Measurements from ENCODE around the gene ABCA8. TPM values are rescaled to one million over a fixed set of nuclear protein-coding genes. Genes with fewer than 3 reads are reported as not detected.

Gene ABCA8
- total RNA-seq, 1 donor from 2014 or later: under 0.01 TPM

DNA sequence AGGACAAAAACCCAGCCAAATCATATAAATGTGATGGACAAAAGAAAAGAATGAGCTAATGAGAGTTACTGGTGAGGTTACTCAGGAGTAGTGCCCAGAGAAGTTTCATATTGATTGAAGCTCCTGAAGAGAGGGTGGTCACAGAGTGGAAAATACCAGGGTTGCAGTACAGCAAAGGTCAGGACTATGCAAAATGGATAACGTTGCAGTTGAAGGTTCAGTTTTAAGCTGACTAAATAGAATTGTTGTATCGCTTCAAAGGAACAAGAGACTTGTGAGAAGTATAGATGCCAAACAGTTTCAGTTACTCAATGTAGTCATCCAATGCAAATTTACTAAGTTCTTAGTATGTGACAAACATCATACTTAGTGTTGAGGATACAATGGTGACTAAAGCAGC lies 47.1 kb downstream of the ABCA8 start:
- Histone ChIP-seq H3K36me3 (ENCODE audit: control insufficient read depth, insufficient read depth, low read length) (no peaks in the 10 kb centered on the region), H3K4me3 (ENCODE audit: low read depth, low read length) (no peak overlapping the region), H3K27me3 (ENCODE audit: control insufficient read depth, insufficient read depth, low read length) (no peaks in the 10 kb centered on the region)
- peak; percentile 29 for DNase-seq (ENCODE audit: low read depth)
- TF ChIP-seq, protein P1, sequence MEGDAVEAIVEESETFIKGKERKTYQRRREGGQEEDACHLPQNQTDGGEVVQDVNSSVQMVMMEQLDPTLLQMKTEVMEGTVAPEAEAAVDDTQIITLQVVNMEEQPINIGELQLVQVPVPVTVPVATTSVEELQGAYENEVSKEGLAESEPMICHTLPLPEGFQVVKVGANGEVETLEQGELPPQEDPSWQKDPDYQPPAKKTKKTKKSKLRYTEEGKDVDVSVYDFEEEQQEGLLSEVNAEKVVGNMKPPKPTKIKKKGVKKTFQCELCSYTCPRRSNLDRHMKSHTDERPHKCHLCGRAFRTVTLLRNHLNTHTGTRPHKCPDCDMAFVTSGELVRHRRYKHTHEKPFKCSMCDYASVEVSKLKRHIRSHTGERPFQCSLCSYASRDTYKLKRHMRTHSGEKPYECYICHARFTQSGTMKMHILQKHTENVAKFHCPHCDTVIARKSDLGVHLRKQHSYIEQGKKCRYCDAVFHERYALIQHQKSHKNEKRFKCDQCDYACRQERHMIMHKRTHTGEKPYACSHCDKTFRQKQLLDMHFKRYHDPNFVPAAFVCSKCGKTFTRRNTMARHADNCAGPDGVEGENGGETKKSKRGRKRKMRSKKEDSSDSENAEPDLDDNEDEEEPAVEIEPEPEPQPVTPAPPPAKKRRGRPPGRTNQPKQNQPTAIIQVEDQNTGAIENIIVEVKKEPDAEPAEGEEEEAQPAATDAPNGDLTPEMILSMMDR (IDR thresholded peaks at IDR 0.05; ENCODE audit: insufficient read depth, low read length, severe bottlenecking): no peak
- FAIRE-seq: no peak

- TF ChIP-seq, protein P1 (IDR thresholded peaks at IDR 0.05; ENCODE audit: insufficient read depth, low read length, severe bottlenecking): peak; percentile 32
- no peak overlapping the region for H3K4me3 ChIP-seq (ENCODE audit: low read depth, low read length)
- FAIRE-seq (no peak), DNase-seq (ENCODE audit: low read depth) (peak; percentile 24)
- no peaks in the 10 kb centered on the region for H3K27me3 ChIP-seq (ENCODE audit: control insufficient read depth, insufficient read depth, low read length)
- H3K36me3 ChIP-seq (ENCODE audit: control insufficient read depth, insufficient read depth, low read length): no peaks in the 10 kb centered on the region
These were observed 48.6 kb downstream of the ABCA8 start for GRCh38 chr17:68906638-68907037.

DNA sequence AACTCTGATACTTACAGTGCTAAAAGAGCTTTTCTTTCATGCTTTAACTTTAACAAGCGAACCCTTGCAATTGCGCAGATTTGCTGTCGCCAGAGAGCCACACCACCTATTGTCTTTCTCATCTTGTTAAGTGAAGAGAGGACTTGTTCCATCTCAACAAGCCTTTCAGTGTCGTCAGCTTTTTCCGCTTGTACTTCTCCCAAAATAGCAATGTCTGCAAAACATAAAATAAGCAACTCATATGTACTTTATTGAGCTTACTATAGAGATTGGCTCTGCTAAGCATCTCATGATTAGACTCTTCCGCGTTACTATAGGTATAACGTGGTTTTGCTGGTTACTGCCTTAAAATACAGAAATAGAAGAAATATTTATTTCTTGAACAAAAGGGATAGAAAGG lies 51.9 kb downstream of the ABCA8 start:
- DNase-seq (ENCODE audit: low read depth): no peak
- Histone ChIP-seq H3K4me3 (ENCODE audit: low read depth, low read length) (no peak overlapping the region), H3K36me3 (ENCODE audit: control insufficient read depth, insufficient read depth, low read length) (no peaks in the 10 kb centered on the region), H3K27me3 (ENCODE audit: control insufficient read depth, insufficient read depth, low read length) (no peaks in the 10 kb centered on the region)
- FAIRE-seq: no peak
- TF ChIP-seq, protein P1 (IDR thresholded peaks at IDR 0.05; ENCODE audit: insufficient read depth, low read length, severe bottlenecking): no peak

DNA sequence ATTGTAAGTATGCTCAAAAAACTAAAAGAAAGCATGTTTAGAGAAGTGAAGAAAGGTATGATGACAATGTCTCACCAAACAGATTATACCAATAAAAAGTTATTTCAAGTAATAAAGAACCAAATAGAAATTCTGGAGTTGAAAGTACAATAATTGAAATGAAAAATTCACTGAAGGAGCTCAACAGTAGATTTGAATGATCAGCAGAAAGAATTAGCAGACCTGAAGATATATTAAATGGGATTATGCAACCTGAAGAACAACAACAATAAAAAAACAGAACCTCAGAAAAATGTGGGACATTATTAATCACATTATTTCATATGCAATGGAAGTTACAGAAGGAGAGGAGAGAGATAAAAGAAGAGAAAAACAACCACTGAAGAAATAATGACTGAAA lies 57.6 kb downstream of the ABCA8 start:
- DNase-seq (ENCODE audit: low read depth) (no peak), FAIRE-seq (no peak)
- no peaks in the 10 kb centered on the region for H3K36me3 ChIP-seq (ENCODE audit: control insufficient read depth, insufficient read depth, low read length)
- no peak overlapping the region for H3K4me3 ChIP-seq (ENCODE audit: low read depth, low read length)
- TF ChIP-seq, protein P1 (IDR thresholded peaks at IDR 0.05; ENCODE audit: insufficient read depth, low read length, severe bottlenecking): no peak
- H3K27me3 ChIP-seq (ENCODE audit: control insufficient read depth, insufficient read depth, low read length): no peaks in the 10 kb centered on the region

DNA sequence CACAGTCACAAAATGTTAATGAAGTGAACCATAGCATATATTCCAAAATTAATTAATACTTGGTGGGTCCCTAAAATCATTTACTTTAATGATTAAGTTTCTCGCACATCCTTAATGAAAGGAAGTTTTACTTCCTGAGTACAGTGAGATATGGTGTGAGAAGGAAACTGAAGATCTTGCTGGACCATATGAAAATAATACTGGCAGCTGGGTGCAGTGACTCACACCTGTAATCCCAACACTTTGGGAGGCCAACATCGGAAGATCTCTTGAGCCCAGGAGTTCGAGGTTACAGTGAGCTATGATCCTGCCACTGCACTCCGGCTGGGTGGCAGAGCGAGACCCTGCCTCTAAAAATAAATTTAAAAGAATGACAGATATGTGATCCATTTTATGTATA lies 62.5 kb downstream of the ABCA8 start:
- FAIRE-seq: no peak
- no peak for DNase-seq (ENCODE audit: low read depth)
- TF ChIP-seq, protein P1 (IDR thresholded peaks at IDR 0.05; ENCODE audit: insufficient read depth, low read length, severe bottlenecking): no peak

GRCh38 chr17:68892193-68892592 lies 63.0 kb downstream of the ABCA8 start:
- H3K4me3 ChIP-seq (ENCODE audit: low read depth, low read length): no peak overlapping the region
- TF ChIP-seq, protein P1 (IDR thresholded peaks at IDR 0.05; ENCODE audit: insufficient read depth, low read length, severe bottlenecking): no peak
- H3K36me3 ChIP-seq (ENCODE audit: control insufficient read depth, insufficient read depth, low read length): no peaks in the 10 kb centered on the region
- FAIRE-seq (no peak), DNase-seq (ENCODE audit: low read depth) (no peak)
- H3K27me3 ChIP-seq (ENCODE audit: control insufficient read depth, insufficient read depth, low read length): no peaks in the 10 kb centered on the region

More for the DNA sequence above, 62.5 kb downstream of the ABCA8 start:
- no peak overlapping the region for H3K4me3 ChIP-seq (ENCODE audit: low read depth, low read length)
- H3K36me3 ChIP-seq (ENCODE audit: control insufficient read depth, insufficient read depth, low read length): no peaks in the 10 kb centered on the region
- no peaks in the 10 kb centered on the region for H3K27me3 ChIP-seq (ENCODE audit: control insufficient read depth, insufficient read depth, low read length)

Data from bronchial epithelial cell (primary cell).